Kidney tubule cell (primary cell): ENCODE measurements around the gene DGCR8.

Source experiments
- DNase-seq: peaks from one replicate; pipeline ENCODE4 v3.0.0-alpha.2; 2018; ENCODE audit warnings: low spot score

DGCR8 gene

DNA sequence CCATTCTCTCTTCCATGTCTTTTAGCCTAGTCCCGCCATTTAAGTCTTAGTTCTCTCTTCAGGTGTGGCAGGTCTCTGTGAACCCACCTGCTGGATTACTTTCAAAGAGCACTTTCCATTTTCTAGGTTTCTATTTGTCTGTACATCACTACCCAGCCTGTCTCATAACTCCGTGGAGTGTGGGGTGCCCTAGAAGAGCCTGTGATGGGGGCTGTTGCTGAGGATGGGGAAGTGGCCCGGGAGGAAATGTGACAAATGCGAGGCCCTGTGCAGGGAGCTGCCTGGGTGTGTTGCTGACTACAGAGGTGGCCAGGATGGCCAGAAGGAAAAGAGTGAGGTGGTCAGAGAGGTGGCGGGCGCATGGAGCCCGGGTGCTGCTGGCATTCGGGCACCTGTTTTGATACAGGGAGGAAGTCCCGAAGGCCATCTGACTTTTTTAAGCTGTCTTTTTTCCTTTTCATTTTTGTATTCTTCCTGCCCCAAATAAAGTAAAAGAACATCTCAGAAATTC, 10.7 kb downstream of the DGCR8 start:
- no peak for DNase-seq

DNA sequence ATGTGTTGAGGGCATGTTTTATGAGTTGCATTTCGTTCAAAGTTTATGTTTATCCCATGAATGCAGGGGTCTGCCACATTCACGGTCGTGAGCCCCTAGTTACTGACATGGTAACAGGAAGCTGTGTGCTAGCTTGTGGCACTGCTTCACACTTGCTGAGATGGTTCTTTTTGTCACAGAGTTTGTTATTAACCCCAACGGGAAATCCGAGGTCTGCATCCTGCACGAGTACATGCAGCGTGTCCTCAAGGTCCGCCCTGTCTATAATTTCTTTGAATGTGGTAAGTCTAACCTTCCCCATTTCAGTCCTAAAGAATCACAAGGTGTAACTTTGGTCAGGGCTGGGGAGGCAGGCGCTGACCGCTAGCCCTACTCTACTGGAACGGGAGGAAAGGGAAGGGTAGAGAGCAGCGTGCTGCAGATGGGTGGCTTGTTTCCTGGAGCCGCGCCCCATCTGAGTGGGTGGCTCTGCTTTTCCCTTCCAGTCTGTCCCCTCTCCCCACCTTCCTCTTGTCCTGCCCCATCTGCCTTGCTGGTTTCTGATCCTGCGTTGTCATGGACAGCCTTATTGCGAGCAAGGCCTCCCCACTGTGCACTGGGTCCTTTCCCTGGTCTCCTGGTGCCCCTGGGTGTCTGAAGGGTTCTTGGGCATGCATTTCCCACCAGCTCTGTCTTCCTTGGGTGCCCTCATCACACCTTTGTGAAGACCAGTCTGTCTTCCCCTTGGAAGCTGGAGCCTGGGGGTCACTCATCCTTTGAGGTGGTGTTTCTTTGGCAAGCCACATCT, 11.8 kb downstream of the DGCR8 start:
- DNase-seq, result no peak

DNA sequence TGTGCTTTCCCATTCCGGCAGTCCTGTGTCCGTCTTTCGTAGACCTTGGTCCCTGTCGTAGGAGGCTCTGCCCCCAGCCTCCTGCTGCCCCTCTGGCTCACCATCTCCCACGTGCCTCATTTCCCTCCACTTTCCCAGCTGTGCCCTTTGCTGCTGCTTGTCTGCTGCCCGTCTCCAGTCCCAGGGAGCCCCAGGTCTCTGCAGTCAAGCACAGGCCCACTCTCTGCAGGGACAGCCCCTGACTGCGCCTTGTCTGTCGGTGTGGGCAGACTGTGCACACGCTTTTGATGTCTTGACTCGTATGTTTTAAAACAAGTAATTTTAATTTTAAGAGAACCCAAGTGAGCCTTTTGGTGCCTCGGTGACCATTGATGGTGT, 12.4 kb downstream of the DGCR8 start:
- DNase-seq, result no peak

DNA sequence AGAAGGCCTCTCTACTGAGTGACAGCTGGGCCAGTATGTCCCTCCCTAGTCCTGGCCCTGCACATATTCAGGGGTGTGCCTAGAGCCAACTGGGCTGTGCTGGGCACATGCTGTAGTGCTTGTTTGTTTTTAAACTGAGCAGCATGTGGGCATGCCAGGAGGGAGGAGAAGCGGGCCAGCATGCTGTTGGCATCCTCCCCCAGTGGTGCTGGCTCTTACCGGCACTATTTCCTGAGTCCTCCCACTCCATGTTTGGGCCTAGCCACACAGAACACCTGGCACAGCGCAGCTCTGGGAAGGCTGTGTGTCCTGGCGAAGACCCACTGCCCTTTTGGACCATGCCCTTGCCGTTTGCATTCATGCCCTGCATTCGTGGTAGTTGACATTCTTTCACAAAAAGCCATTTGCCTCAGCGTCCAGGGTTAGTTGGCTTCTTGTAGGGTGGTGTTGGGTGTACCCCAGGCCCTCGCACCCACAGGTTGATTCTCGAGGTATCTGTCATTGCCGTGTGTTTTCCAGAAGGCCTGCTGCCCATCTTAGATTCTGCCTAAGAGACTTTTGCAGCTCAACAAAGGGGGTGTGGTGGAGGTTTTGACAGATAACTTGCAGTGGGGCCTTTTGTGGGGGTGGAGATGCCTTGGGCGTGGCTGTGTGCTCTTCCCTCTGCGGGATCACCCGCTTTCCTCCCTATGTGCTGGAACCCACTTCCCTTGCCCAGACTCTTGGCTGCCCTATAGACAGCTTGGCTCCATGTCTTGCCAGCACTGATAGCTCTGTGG, 13.6 kb downstream of the DGCR8 start:
- no peak for DNase-seq

DNA sequence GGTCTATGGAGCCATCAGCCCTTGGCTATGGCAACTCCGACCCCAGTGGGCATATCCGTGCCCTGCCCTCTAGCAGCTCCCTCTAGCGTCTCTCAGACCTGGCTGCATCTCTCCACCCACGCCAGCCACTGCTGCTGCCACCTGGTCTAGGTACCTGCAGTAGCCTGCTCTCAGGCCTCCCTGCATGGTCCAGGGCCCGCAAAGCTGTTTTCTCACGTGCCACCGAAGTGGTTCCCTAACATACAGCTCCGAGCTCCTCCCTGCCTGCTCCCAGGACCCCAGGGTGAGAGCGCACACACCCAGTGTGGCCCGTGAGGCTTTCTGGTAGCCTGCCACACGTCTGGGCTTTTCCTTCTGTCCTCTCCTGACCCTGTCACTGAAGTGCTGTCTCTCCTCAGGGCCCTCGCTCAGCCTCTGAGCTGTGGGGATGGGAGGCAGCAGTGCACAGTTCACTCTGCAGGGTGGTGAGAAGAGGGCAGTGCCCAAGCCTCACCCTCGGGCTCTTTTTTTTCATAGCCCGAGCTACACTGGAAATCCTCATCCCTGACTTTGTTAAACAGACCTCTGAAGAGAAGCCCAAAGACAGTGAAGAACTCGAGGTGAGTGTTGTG, 14.3 kb downstream of the DGCR8 start:
- DNase-seq, result no peak

DNA sequence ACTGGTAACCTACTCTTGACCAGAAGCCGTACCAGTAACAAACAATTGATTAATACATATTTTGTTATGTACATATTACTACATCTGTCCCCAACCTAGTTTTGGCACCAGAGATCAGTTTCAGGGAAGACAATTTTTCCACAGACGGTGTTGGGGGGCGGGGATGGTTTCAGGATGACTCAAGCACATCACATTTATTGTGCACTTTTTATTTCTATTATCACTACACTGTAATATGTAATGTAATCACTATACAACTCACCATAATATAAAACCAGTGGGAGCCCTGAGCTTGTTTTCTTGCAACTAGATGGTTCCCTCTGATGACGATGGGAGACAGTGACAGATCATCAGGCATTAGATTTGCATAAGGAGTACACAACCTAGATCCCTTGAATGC, 15.5 kb downstream of the DGCR8 start:
- no peak for DNase-seq

DNA sequence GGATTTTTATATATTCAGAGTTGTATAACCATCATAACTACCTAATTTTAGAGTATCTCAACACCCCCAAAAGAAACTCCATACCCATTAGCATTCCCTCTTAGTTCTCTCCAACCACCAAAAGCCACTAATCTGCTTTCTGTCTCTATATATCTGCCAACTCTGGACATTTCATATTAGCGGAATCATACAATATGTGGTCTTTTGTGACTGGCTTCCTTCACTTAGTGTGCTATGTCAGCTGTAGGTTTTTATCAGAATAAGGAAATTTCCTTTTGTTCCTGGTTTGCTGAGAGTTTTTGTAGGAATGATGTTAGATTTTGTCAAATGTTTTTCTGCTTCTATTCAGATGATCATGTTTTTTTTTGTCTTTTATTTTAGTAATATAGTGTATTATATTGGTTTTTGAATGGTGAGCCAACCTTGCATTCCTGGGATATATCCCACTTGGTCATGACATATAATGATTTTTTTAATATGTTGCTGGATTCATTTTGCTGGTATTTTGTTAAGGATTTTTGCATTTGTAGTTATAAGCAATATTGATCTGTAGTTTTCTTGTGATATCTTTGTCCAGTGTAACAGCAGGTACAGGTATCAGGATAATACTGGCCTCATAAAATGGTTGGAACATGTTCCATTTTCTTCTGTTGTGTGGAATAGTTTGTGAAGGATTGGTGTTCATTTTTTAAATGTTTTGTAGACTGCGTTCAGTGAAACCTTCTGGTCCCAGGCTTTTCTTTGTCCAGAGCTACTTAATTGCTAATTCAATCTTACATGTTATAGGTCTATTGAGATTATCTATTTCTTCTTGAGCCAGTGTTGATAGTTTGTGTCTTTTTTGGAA, 16.8 kb downstream of the DGCR8 start:
- no peak for DNase-seq

DNA sequence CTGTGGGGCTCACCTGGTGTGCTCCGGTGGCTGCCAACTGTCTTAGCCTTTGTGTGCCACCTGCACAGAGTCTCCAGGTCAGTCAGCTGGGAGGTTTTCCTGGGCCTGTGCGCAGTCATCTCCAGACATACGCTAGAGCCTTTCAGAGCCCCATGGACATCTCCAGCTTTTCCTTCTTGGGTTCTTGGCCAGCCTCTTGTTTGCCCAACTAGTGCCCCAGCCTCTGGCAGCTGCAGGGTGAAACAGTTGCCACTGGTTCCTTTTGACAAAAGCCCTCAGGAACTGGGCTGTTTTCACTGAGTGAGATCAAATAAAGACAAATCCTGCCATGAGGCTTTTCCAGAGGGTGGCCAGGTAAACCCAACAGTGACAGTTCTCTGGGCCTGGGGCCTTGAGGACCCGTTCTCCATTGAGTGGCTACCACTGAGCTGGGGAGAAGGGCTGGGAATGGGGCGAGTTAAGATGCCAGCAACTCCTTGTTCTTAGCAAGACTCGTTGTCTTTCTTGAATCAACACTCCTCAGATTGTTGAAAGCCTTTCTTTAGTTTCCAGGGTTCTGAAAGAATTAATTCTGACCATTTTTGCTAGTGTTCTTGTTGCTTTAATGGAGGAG, 19.2 kb downstream of the DGCR8 start:
- DNase-seq, result no peak

DNA sequence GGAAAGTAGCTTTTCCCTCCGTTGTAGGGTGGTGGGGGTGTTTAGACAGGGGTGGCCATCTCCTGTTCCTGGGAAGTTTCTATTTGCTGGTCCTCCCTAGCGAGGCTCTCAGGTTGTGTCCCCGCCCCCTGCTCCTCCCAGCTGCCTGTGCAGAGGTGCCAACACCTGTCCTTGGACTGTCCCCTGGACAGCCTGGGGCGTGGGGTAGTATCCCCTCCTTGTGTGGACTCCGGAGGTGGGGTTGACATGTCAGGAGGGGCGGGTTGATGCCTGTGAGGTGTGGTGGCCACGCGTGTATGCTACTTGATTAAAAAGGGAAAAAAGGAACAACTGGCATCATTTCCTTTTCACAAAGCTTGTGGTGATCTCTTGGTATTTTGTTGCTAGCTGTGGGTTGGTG, 21.6 kb downstream of the DGCR8 start:
- DNase-seq, result no peak

DNA sequence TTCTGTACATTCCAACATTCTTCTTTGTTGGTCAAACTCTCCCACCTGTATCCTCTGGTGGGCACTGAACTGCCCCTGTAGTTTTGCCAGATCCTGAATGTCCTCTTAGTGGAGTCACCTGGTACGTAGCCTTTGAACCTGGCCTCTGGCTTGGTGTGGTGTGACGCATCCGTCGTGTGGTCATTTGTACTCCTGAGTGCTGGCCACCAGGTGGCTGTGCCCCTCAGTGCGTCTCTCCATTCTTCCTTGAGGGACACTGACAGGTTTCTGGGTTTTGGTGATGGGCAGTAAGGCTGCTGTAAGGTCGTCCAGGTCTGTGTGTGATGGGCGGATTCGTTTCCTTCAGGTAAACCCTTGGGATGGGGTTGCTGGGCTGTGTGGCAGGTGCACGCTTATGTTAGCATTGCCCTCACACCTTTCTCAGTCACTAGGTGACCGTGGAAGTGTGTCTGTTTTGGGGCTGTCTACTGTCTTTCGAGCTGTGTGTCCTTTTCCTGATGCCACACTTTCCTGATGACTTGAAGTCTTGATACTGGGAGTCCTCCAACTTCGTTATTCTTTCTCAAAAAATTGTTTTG, 22.3 kb downstream of the DGCR8 start:
- no peak for DNase-seq

DNA sequence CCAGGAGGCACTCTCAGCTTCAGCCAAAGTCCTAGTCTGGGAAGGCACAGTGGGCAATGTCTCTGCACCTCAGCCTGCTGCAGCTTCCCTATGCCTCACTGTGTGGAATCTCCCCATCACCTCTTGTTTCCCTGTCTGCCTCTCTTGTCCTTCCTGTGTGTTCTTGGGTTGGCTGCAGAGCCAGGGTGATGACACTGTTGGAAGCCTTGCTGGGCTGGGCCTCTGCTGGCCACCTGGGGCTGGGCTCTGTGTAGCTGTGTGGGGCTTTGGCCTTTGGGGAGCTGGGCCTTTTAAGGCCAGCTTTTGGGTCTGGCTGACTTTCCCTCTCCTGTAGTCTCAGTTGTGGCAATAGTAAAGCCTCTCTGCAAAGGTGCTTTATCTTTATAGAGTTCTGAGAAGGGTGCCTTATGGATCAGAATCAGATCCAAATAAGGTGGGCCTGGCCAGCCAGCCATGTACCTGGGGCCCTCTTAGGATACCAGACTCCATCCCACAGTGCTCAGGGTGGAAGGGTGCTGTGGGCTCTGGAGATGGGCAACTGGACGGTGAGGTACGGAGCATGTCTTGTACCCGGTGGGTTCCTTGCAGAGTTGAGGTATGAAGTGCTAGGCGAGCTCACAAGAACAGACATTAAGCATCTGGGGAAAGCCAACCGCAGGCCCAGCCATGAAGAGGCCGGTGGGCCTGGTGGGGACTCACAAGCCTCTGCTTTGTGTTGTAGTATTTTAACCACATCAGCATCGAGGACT, 25.6 kb downstream of the DGCR8 start:
- no peak for DNase-seq

DNA sequence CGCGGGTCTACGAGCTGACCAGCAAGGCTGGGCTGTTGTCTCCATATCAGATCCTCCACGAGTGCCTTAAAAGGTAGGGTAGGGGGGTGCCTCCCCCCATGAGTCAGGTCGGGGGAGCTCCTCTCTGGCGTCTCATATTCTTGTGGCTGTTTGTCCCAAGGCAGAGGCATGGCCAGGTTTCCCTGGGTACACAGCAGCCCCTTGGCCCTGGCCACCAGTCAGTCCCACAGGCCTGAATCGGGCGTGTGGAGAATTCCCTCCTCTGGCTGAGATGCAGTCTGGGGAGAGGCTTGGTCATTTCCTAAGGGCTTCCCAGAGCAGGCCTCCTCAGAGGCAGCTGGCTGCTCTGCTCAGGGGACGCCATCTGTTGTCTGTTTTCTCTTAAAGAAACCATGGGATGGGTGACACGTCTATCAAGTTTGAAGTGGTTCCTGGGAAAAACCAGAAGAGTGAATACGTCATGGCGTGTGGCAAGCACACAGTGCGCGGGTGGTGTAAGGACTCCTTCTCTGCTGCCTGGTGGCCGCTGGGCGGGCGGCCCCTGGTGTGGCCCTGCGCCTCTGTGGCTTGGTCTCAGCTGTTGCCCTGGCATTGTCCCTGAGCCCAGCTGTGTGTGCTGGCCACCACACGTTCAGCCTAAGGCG, 26.3 kb downstream of the DGCR8 start:
- no peak for DNase-seq

DNA sequence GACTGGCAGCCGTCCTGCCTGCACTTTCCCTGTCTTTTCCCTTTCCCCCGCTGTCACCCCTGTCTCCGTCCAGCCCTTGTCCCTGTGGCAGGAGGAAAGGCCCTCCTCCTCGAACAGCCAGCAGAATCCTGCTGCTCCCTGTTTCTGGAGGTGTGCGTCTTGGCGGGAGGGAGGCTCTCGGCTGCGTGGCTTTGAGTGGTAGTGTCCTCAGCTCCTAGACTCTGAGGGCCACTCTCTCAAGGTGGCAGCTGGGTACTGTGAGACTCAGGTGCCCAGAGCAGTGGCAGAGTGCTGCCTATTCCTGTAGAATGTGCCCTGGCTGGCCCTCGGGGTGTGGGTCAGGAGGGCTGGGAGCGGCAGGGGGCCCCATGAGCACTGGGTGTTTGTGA, 26.8 kb downstream of the DGCR8 start:
- no peak for DNase-seq

DNA sequence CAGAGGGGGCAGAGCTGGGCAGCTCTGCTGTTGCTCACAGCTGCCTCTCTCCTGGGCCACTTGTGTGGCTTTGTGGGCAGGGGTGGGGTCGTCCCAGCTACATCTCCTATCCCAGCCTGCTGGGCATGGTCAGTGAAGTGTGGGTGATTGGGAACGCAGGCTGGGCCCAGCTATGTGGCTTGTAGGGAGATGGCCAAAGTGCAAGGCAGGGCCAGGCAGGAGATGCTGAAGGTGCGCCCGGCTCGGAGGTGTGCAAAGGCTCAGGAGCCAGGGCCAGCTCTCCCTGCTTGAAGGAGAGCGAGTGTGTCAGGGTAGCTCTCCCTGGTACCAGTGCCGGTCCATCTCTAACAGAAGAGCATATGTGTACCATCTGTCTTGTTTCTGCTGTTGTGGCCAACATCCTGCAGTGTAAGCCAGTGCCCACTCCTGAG, 27.4 kb downstream of the DGCR8 start:
- DNase-seq, result no peak

DNA sequence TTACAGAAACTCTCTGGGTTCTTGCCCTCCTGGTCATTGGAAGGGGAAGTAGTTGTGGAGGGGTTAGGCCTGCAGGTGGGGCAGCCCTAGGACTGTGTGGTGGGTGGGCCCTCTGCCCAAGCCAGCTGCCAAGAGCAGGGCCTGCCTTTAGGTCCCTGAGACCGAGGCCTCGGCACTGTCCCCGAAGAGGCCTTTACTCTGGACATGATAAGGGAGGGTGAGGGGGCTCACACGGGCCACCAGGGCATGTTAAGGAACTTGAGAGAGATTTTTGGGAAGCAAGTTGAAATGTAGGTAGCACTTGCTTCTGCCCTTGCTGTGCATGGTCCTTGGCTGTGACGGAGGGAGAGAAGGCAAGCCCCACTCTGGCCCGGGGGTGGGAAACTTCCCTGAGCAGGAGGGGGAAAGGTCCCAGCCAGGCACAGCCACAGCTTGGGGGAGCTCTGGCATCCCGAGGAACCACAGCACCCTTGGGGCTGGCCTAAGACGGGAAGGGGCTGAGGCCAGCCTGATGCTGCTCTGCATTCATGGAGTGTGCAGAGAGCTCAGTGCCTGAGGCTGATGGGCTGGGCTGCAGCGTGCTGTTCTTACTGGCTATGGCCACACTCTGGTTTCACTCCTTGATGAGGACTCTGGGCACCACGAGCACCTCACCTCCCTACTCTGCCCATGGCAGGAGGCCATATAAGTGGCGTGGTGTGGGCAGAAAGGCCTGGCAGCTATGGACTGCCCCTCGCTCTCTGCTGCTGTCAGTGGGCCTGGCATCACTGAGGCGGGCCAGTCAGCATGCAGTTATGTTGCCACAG, 28.1 kb downstream of the DGCR8 start:
- no peak for DNase-seq

DNA sequence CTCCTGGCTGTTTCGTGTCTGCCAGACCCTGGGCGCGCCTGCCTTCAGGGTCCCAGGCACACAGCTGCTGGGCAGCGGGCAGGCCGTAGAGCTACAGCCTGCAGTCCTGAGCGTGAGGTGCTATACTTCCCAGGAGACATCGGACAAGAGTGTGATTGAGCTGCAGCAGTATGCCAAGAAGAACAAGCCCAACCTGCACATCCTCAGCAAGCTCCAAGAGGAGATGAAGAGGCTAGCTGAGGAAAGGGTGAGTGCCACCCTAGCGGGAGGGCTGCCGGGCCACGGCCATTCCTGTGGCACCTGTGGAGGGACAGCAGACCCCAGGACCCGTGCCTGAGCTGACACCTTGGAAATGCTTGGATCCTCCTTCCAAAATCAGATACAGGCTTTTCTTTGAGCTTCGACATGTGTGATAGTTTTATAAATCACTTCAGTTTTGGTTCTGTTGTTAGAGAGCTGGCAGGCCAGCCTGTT, 28.8 kb downstream of the DGCR8 start:
- DNase-seq, result no peak

DNA sequence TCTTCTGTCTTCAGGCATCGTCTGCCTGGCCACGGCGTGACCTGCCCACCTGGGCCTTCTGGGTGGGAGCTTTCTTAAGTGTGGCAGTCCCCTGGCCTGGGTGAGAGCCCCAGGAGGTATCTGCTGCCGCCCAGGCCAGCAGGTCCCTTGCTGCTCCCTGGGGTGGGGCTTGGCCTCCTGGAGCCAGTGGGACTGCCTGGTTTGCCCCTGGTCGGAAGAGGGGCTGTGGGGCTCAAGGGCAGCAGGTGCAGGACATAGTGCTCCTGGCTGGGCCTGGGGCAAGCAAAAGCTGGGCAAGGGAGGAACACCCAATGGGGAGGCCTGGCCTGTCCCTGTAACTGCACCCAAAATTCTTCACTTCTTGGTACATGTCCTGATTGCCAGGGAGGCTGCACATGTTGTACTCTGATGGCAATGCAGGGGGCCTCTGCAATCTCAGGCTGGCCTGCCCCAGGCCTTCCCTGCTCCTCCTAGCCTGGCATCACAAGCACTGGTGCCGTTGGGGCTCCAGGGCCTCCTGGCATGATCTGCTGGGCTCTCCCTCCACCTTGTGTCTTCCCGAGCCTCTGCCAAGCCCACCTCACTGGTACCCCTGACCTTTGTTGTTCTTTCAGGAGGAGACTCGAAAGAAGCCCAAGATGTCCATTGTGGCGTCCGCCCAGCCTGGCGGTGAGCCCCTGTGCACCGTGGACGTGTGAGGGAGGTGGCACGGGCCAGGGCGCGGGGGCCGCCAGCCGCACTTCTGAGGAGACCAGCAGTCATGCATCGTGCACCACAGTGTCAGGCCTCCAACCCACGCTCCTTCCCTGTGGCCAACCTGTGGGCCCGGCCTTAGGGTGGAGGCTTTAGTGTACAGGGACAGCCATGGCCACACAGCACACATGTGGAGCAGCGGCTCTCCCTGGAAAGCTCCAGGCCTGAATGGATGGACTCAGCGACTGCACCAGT, 29.6 kb downstream of the DGCR8 start:
- DNase-seq, result no peak
